Measurements from ENCODE around the gene GPN2. TPM values are rescaled to one million over a fixed set of nuclear protein-coding genes. Genes with fewer than 3 reads are reported as not detected.

Gene GPN2
- total and polyA plus RNA-seq, 2 donors (not counting 1 experiment from before 2014, with no cell fraction given): 12.2 to 21.5 TPM

- Histone ChIP-seq H2AFZ (ENCODE audit: low read length) (no peak overlapping the region), H3K4me2 (ENCODE audit: extremely low read depth, insufficient read depth, low read length) (no peak overlapping the region), H3K4me1 (ENCODE audit: control insufficient read depth, extremely low read depth, insufficient read depth, low read length) (peaks cover 4% of the 10 kb centered on the region), H3K27me3 (ENCODE audit: control insufficient read depth, insufficient read depth, low read length) (no peaks in the 10 kb centered on the region), H3K36me3 (ENCODE audit: control insufficient read depth, insufficient read depth, low read length) (peaks cover 16% of the 10 kb centered on the region), H3K79me2 (ENCODE audit: control insufficient read depth, insufficient read depth, low read length) (no peaks in the 10 kb centered on the region), H3K4me3 (replicated peaks in 1 of 4; ENCODE audit: control extremely low read depth in 1 of 4, insufficient read depth in 1 of 4, low read depth in 3 of 4, low read length in 4 of 4) (no peak overlapping the region), H3K27ac (ENCODE audit: insufficient read depth, low read length) (no peak overlapping the region), H4K20me1 (ENCODE audit: control insufficient read depth, extremely low read depth, insufficient read depth, low read length) (no peaks in the 10 kb centered on the region), H3K9me3 (ENCODE audit: control insufficient read depth, insufficient read depth, low read depth, low read length) (no peaks in the 10 kb centered on the region), H3K9ac (ENCODE audit: insufficient read depth, low read length) (no peak overlapping the region)
- TF ChIP-seq CTCF (conservative IDR thresholded peaks at IDR 0.05 in 1 of 2, IDR thresholded peaks at IDR 0.05 in 1 of 2; ENCODE audit: low read depth in 1 of 2, low read length in 2 of 2) (no peak), EZH2 (IDR thresholded peaks at IDR 0.05; ENCODE audit: low read length, missing control alignments) (no peak)
- DNase-seq (ENCODE audit: low read depth in 2 of 2): no peak
Measured at GRCh38 chr1:26856181-26856580, 33.9 kb downstream of the GPN2 start.

- Histone ChIP-seq H3K36me3 (ENCODE audit: control insufficient read depth, insufficient read depth, low read length) (peaks cover 22% of the 10 kb centered on the region), H3K9me3 (ENCODE audit: control insufficient read depth, insufficient read depth, low read depth, low read length) (no peaks in the 10 kb centered on the region), H3K9ac (ENCODE audit: insufficient read depth, low read length) (no peak overlapping the region), H3K27ac (ENCODE audit: insufficient read depth, low read length) (no peak overlapping the region), H3K79me2 (ENCODE audit: control insufficient read depth, insufficient read depth, low read length) (no peaks in the 10 kb centered on the region), H3K4me3 (replicated peaks in 1 of 4; ENCODE audit: control extremely low read depth in 1 of 4, insufficient read depth in 1 of 4, low read depth in 3 of 4, low read length in 4 of 4) (no peak overlapping the region), H3K4me1 (ENCODE audit: control insufficient read depth, extremely low read depth, insufficient read depth, low read length) (peaks cover 4% of the 10 kb centered on the region), H4K20me1 (ENCODE audit: control insufficient read depth, extremely low read depth, insufficient read depth, low read length) (no peaks in the 10 kb centered on the region), H3K4me2 (ENCODE audit: extremely low read depth, insufficient read depth, low read length) (no peak overlapping the region), H2AFZ (ENCODE audit: low read length) (no peak overlapping the region), H3K27me3 (ENCODE audit: control insufficient read depth, insufficient read depth, low read length) (no peaks in the 10 kb centered on the region)
- no peak for DNase-seq (ENCODE audit: low read depth in 2 of 2)
- TF ChIP-seq CTCF (conservative IDR thresholded peaks at IDR 0.05 in 1 of 2, IDR thresholded peaks at IDR 0.05 in 1 of 2; ENCODE audit: low read depth in 1 of 2, low read length in 2 of 2) (no peak), EZH2 (IDR thresholded peaks at IDR 0.05; ENCODE audit: low read length, missing control alignments) (no peak)
Measured at GRCh38 chr1:26855636-26856035, 34.4 kb downstream of the GPN2 start.

GRCh38 chr1:26854906-26855305 is 35.2 kb downstream of the GPN2 start:
- Histone ChIP-seq H3K4me1 (ENCODE audit: control insufficient read depth, extremely low read depth, insufficient read depth, low read length) (peaks cover 4% of the 10 kb centered on the region), H3K79me2 (ENCODE audit: control insufficient read depth, insufficient read depth, low read length) (no peaks in the 10 kb centered on the region), H3K9me3 (ENCODE audit: control insufficient read depth, insufficient read depth, low read depth, low read length) (no peaks in the 10 kb centered on the region), H3K4me2 (ENCODE audit: extremely low read depth, insufficient read depth, low read length) (no peak overlapping the region), H3K27me3 (ENCODE audit: control insufficient read depth, insufficient read depth, low read length) (no peaks in the 10 kb centered on the region), H4K20me1 (ENCODE audit: control insufficient read depth, extremely low read depth, insufficient read depth, low read length) (no peaks in the 10 kb centered on the region), H2AFZ (ENCODE audit: low read length) (no peak overlapping the region), H3K36me3 (ENCODE audit: control insufficient read depth, insufficient read depth, low read length) (peaks cover 24% of the 10 kb centered on the region), H3K27ac (ENCODE audit: insufficient read depth, low read length) (no peak overlapping the region), H3K9ac (ENCODE audit: insufficient read depth, low read length) (no peak overlapping the region), H3K4me3 (replicated peaks in 1 of 4; ENCODE audit: control extremely low read depth in 1 of 4, insufficient read depth in 1 of 4, low read depth in 3 of 4, low read length in 4 of 4) (no peak overlapping the region)
- TF ChIP-seq CTCF (conservative IDR thresholded peaks at IDR 0.05 in 1 of 2, IDR thresholded peaks at IDR 0.05 in 1 of 2; ENCODE audit: low read depth in 1 of 2, low read length in 2 of 2) (no peak), EZH2 (IDR thresholded peaks at IDR 0.05; ENCODE audit: low read length, missing control alignments) (no peak)
- no peak for DNase-seq (ENCODE audit: low read depth in 2 of 2)

Data from fibroblast of lung (primary cell).